Measurements from ENCODE around the gene SERINC4. TPM values are rescaled to one million over a fixed set of nuclear protein-coding genes. Genes with fewer than 3 reads are reported as not detected.

SERINC4 gene
- not detected in 2 replicates for total RNA-seq

GRCh38 chr15:43799945-43800285 is at the start of gene SERINC4:
Gene SERINC4 (minus strand): TSS chr15:43800220. CDS start chr15:43799986, 234 bp downstream.

DNA sequence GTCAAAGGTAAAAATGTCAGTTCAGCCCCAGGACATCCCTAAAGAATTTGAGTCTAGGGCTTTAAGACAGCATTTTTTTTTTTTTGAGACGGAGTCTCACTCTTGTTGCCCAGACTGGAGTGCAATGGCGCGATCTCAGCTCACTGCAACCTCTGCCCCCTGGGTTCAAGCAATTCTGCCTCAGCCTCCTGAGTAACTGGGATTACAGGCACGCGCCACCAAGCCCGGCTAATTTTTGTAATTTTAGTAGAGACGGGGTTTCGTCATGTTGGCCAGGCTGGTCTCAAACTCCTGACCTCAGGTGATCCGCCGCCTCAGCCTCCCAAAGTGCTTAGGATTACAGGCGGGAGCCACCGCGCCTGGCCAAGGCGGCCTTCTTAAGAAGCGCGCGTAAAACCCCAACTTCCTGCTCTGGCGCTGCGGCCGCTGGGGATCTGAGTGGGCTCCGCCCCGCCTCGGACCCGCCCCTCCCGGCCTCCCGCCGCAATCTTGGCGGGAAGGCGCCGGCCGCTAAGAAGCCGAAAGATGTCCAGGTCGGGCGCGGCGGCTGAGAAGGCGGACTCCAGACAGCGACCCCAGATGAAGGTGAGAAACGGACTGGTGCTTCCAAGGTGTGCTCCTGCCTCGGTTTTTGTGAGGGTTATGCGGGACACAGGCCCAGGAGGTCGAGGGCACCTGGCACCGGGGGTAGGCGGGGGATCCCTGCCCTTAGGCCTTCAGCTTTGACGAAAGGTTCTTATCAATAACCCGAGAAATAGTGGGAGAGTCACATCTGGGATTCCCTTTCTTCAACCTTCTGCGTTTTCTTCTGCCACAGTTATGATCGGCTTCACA is 26.7 kb upstream of the SERINC4 start, which contains the start of gene WDR76:
WDR76 (plus strand) TSS at position 495 of the 834 bp plus-strand sequence; CDS start at position 526, 31 bp downstream.

DNA sequence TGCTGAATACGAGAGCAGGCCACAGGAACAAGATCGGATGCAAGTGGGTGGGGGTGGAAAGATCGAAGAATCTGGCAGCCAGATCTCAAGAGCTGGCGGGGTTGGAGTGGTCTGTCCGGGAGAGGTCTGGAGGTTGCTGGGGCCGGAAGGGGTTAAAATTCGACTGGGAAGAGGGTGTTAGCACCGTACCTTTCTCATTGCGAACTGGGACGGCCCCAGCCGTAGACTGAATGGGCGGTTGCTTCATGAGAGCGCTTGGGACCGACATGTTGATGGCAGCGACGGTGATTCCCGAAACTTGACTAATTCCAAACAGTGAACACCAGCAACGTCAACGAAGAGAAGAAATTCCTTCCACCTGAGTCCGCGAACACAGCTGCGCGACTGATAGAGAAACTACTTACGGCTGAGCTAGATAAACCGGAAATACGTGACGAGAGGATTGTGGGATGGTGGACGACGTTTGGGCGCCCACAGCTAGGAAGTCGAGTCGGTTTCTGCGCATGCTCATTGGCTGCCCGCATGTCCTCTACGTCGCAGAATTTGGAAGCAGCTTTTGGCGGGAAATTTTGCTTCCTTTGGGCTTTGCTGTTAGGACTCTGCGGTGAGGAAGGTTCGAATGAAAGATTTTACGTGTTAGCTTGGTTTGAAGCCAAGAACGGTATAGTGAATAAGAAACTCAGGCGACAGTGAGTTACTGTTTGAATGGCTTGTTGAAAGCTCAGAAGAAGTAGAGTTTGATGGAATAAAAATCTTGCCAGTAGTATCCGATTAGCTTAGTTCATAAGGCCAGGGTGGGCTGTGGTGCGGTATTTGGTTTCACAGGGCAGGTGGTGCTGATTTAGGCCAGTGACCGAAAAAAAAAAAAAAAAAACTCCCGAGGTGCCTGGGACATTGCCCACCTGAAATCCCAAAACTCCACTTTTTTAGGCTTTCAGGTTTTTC is 24.6 kb upstream of the SERINC4 start, which contains the start of gene MFAP1:
MFAP1 (minus strand) TSS at position 389 of the 945 bp plus-strand sequence; CDS start at position 268, 121 bp downstream.

DNA sequence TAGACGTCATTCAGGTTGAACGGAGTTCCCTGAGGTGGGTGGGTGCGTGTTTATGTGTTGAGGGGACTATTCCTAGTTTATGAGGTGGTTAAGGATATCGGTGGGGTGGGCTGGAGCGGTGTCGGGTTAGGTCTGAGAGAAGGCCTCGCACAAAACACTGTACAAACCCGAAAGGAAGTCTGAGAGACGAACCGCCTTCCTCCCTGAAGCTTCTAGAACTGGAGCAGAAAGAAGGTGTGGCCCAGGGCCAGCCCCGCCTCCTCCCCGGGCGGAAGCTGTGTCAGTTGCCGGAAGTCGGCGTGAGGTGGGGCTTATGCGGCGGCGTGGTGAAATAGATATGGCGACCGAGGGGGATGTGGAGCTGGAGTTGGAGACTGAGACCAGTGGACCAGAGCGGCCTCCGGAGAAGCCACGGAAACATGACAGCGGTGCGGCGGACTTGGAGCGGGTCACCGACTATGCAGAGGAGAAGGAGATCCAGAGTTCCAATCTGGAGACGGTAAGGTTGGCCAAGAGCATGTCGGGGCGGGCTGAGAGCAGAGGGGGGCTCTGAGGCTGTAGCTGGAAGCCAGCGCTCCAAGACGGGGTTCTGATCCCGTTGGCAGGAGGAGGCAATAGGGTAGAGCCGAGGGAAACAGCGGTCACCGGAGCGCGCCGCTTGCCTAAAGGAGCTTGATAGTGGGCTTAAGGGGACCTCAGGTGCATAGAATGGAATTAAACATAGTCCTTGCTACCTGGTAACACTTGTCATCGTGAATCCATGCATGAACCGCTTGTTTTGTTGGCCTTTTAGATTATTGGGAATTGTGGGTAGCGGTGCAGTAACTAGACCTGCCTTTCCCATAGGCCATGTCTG is 494 bp upstream of the SERINC4 start, which contains the start of gene HYPK:
HYPK (plus strand) TSS at position 314 of the 856 bp plus-strand sequence; CDS start at position 338, 24 bp downstream.

DNA sequence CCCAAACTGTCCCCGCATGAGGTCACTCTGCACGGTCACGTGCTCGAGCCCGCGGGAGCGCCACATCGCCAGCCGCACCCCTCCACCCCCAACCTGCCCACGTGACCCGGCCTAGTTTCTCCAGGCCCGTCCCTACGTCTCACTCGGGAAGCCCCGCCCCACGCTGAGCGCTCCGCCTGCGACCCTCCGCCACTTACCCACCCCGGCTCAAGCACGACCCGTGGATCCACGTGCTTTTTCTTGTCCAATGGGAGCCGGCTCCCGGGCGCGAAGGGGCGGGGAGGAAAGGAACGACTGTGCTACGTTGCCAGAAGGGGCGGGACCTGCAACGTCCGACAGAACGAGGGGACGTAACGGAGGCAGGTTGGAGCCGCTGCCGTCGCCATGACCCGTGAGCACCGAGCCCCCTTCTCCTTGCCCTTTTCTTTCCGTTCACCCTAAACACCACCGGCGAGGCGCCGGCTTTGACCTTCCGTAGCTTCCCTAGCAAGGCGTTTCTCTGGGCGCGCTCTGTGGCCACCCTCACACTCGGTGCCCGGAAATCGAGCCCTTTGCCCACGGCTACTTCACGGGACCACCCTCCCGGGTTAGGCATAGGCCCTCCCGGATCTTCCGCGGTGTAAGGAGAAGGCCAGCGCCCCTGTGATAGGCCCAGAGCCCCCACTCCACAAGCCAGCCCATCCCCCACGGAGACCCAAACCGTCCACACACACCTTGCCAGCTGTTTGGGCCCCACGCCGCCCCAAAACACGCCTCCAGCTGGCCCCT is 7.8 kb downstream of the SERINC4 start, which contains the start of gene SERF2:
SERF2 (plus strand) TSS at position 328 of the 768 bp plus-strand sequence; CDS start at position 385, 57 bp downstream.

DNA sequence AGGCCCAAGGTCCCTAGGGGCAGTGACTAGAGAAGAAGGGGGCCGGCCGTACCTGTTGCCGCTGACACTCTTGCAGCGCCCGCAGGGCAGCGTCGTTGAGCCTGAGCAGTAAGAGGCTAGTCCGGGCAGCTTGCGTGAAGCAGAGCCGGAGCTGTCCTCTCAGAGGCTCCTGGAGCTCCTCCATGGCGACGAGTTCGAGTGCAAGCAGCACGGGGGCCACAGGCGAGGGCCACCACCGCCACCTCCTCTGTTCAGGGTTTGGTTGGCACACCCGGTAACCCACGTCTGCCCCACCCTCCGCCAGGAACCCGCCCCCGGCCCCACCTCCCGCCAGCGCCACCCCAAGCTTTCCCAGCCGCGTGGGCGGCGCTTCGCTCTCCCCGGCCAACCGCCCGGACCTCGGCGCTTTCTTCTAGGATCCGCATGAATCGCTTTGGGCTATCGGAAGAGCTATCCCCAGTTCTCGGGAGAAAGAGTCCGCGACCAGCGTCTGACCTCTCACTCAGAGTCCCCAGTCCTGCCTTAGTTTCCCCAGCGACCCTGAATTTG is 23.2 kb downstream of the SERINC4 start, which contains the start of gene ELL3:
ELL3 (minus strand) TSS at position 249 of the 549 bp plus-strand sequence; CDS start at position 184, 65 bp downstream.

DNA sequence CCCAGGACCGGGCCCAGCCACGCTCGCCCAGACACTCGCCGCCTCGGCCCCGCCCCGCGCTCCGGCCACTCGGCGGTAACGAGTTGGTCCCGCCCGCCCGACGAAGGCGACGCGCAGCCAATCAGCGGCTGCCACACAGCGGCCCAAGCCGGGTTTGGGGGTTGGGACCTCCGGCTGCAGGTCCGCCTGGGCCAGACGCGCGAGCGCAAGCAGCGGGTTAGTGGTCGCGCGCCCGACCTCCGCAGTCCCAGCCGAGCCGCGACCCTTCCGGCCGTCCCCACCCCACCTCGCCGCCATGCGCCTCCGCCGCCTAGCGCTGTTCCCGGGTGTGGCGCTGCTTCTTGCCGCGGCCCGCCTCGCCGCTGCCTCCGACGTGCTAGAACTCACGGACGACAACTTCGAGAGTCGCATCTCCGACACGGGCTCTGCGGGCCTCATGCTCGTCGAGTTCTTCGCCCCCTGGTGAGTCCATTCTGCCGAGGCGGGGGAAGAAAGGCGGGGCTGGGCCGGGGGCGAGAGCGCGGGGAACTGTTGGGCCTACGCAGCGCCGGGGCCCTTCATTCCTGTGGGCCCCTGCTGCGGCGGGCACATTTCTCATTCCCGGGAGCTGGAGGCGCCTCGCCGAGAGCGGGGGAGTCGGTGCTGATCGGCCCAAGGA is 53.6 kb downstream of the SERINC4 start, which contains the start of gene PDIA3:
PDIA3 (plus strand) TSS at position 194 of the 658 bp plus-strand sequence; CDS start at position 296, 102 bp downstream.

Other genes with a start within 250 kb of the SERINC4 start
- gene PPIP5K1, start 210.0 kb downstream of the SERINC4 start, total RNA-seq: 16.1 and 61.7 TPM in 2 replicates
- gene CKMT1B, start 206.2 kb downstream of the SERINC4 start, total RNA-seq: 0.85 TPM in 1 of 2 replicates, not detected in the other
- 0.28 TPM in 1 of 2 replicates, not detected in the other for gene STRC, start 181.4 kb downstream of the SERINC4 start, total RNA-seq
- gene CATSPER2, start 151.4 kb downstream of the SERINC4 start, total RNA-seq: 0.96 and 1.1 TPM in 2 replicates
- not detected in 2 replicates for gene CKMT1A, start 106.4 kb downstream of the SERINC4 start, total RNA-seq
- gene PDIA3, start 53.8 kb downstream of the SERINC4 start, total RNA-seq: 187 and 208 TPM in 2 replicates
- 1.7 and 1.9 TPM in 2 replicates for gene ELL3, start 23.3 kb downstream of the SERINC4 start, total RNA-seq
- 568 and 1,723 TPM in 2 replicates for gene SERF2, start 7.9 kb downstream of the SERINC4 start, total RNA-seq
- 6.8 and 16.3 TPM in 2 replicates for gene HYPK, start 379 bp upstream of the SERINC4 start, total RNA-seq
- 32.1 and 43.1 TPM in 2 replicates for gene MFAP1, start 24.5 kb upstream of the SERINC4 start, total RNA-seq
- gene WDR76, start 26.8 kb upstream of the SERINC4 start, total RNA-seq: 3.9 and 26.1 TPM in 2 replicates

Measured in regular cardiac myocyte (primary cell).